PFSK-1 (cell line): ENCODE results near the gene RBM33.

Experiments
- FOXP2 ChIP-seq: optimal IDR thresholded peaks from 2 replicates; pipeline ENCODE3; 2011; ENCODE audit warnings: borderline replicate concordance, control low read depth, inconsistent platforms; ENCODE audit not compliant: insufficient read depth; ENCODE audit errors: extremely low read length, extremely low read depth
- POLR2AphosphoS5 ChIP-seq: IDR thresholded peaks from 2 replicates; pipeline ENCODE4 v1.6.1; 2012; ENCODE audit warnings: low read depth, mild to moderate bottlenecking, control low read depth, low read length, moderate library complexity
- SIN3A ChIP-seq: IDR thresholded peaks from 2 replicates; pipeline ENCODE4 v1.6.1; 2012; ENCODE audit warnings: mild to moderate bottlenecking, low read length, moderate library complexity, borderline replicate concordance; ENCODE audit not compliant: insufficient read depth
- TAF1 ChIP-seq: IDR thresholded peaks from 2 replicates; pipeline ENCODE4 v1.6.1; 2012; ENCODE audit warnings: low read length, control low read depth, borderline replicate concordance; ENCODE audit not compliant: insufficient read depth
- TF ChIP-seq, protein P1 (sequence below), 2 experiments: IDR thresholded peaks; 2 replicates each; pipeline versions ENCODE4 v1.6.1 to v1.8.0; 2011 to 2012; ENCODE audit warnings: low read depth in 2 of 2, low read length in 2 of 2, control low read depth in 1 of 2, inconsistent platforms in 1 of 2, mild to moderate bottlenecking in 1 of 2, moderate library complexity in 1 of 2; ENCODE audit not compliant: insufficient read depth in 1 of 2

DNA sequence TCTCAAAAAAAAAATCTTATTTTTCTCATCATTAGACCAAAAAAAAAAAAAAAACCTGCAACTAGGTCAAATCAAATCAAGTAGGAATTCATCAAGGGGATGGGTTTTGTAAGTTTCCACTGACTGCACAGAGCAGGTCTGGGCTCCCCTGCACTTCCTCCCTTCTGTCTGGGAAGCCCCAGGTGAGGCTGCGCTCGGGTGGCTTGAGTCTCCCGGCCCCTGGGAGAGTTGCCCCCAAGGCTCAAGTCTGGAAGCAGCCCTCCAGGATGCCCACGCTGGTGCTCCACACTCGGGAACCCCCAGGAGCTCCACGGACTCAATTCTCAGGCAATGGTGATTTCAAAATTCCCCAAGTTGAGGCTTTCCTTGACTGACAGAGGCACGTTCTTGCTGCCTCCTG, 41.7 kb upstream of the RBM33 start:
- TF ChIP-seq TAF1, result no peak
- TF ChIP-seq POLR2AphosphoS5, result no peak
- TF ChIP-seq, protein P1, sequence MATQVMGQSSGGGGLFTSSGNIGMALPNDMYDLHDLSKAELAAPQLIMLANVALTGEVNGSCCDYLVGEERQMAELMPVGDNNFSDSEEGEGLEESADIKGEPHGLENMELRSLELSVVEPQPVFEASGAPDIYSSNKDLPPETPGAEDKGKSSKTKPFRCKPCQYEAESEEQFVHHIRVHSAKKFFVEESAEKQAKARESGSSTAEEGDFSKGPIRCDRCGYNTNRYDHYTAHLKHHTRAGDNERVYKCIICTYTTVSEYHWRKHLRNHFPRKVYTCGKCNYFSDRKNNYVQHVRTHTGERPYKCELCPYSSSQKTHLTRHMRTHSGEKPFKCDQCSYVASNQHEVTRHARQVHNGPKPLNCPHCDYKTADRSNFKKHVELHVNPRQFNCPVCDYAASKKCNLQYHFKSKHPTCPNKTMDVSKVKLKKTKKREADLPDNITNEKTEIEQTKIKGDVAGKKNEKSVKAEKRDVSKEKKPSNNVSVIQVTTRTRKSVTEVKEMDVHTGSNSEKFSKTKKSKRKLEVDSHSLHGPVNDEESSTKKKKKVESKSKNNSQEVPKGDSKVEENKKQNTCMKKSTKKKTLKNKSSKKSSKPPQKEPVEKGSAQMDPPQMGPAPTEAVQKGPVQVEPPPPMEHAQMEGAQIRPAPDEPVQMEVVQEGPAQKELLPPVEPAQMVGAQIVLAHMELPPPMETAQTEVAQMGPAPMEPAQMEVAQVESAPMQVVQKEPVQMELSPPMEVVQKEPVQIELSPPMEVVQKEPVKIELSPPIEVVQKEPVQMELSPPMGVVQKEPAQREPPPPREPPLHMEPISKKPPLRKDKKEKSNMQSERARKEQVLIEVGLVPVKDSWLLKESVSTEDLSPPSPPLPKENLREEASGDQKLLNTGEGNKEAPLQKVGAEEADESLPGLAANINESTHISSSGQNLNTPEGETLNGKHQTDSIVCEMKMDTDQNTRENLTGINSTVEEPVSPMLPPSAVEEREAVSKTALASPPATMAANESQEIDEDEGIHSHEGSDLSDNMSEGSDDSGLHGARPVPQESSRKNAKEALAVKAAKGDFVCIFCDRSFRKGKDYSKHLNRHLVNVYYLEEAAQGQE (IDR thresholded peaks at IDR 0.05; ENCODE audit: insufficient read depth in 1 of 2, low read depth in 2 of 2, low read length in 2 of 2), result no peak
- TF ChIP-seq SIN3A, result no peak
- TF ChIP-seq FOXP2, result no peak
